Activated CD4-positive, CD25-positive, alpha-beta regulatory T cell treated with anti-CD3 and anti-CD28 coated beads, Interleukin-2, amount 50 U/mL, for 24 hours (primary cell): ENCODE data around the gene FEZ2.

ENCODE experiments used
- ATAC-seq, 2 donors: fragments of 150-1000 bp; cut with Tn5 transposase; one replicate each; pipeline ENCODE4 v1.10.0; 2021; ENCODE audit warnings: mild to moderate bottlenecking in 1 of 2, moderate library complexity in 1 of 2

Gene FEZ2

GRCh38 chr2:36560726-36561125 lies 37.2 kb downstream of the FEZ2 start:
- no peak for ATAC-seq

GRCh38 chr2:36559221-36559942 lies 38.6 kb downstream of the FEZ2 start:
- no peak for ATAC-seq

DNA sequence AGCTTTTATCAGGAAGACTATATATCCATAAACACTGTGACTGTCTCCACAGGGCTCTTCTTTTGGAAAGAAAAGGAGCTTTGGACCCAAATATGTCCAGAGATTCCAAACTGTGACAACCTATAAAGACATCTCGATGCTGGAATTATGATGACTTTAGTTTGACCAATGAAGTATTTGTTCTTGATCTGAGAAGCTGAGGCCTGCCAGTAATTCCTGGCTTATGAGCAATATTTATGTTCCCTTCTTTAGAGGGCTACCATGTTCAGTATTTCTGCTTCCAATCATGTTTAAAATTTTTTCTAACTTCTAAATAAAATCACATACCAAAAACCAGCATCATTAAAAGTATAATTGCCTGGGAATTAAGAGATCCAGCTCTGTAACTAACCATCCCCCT lies 41.1 kb downstream of the FEZ2 start:
- no peak for ATAC-seq

DNA sequence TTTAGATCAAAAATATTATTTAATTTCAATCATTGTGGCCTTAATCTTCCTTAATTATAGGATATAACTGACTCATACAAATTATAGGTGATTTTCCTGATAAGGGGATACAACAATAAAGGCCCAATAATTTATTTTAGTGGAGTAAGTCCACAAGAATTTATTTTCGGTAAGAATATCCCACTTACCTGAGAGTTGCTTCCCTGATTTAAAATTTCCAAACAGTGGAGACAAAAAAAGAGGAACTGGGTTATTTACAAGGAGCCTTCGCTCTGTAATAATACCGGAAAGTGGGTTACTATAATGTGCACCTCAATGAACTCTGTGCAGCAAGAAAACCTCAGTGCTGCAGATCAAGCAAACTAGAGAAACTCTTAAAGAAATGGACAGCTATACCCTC lies 42.2 kb downstream of the FEZ2 start:
- ATAC-seq: no peak

DNA sequence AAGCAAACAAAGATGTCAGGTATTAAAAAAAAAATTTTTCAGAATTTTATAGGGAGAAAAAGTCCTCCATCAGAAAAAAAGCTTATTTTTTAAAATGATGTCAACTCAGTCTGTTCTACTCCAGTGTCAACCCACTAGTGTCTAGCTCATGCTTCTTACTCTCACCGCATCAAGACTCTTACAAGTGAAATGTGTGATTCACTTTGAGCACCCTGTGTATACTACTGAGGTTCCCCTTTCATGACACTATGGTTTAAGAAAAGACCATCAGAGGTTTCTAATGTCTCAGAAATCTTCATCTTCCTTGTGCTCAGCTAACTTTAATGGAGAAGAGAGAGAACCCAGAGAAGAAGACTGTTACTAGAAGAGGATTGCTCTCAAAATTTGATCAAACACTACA lies 43.4 kb downstream of the FEZ2 start:
- ATAC-seq: no peak

DNA sequence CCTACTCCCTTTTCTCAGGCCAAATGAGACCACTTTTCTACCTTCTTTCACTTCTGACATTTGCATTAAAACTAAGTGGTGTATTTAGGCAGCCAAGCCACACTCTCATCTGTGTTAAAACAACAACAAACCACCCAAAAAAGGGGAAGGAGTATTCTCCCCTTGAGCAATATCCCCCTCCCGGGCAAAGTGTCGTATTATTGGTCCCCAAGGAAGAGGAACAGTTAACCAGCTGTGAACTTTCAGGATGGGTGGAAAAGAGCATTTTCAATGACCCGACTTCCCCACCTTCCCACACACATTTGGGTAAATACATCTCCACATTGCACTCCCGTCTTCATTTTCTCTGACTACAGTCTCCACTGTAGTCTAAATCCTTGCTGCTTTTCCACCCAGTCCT lies 44.3 kb downstream of the FEZ2 start:
- ATAC-seq: no peak

- ATAC-seq: no peak
Measured at GRCh38 chr2:36550006-36550405, 48.0 kb downstream of the FEZ2 start.

GRCh38 chr2:36549165-36549574 lies 48.8 kb downstream of the FEZ2 start:
- no peak for ATAC-seq

DNA sequence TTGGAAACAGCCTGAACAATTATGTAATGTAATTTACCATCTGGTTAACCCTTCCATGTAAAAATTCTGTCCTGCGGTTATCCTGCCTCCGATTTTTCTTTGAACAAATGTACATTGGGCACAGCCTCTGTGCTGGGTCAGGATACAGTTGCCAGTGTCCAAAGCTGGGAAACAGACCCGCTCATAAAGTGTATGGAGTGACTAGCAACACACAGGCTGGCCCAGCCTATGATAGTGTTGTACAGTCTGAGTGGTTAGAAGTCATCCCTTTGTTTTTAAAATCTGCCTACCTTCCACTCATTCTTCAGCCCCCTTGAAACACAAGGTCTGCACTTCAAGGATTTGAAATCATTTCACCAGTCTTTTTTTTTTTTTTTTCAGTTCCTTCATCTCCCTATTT lies 50.1 kb downstream of the FEZ2 start:
- no peak for ATAC-seq

- no peak for ATAC-seq
Measured at GRCh38 chr2:36545871-36546416, 52.0 kb downstream of the FEZ2 start.

- no peak for ATAC-seq
Measured at GRCh38 chr2:36544638-36545338, 53.2 kb downstream of the FEZ2 start.

DNA sequence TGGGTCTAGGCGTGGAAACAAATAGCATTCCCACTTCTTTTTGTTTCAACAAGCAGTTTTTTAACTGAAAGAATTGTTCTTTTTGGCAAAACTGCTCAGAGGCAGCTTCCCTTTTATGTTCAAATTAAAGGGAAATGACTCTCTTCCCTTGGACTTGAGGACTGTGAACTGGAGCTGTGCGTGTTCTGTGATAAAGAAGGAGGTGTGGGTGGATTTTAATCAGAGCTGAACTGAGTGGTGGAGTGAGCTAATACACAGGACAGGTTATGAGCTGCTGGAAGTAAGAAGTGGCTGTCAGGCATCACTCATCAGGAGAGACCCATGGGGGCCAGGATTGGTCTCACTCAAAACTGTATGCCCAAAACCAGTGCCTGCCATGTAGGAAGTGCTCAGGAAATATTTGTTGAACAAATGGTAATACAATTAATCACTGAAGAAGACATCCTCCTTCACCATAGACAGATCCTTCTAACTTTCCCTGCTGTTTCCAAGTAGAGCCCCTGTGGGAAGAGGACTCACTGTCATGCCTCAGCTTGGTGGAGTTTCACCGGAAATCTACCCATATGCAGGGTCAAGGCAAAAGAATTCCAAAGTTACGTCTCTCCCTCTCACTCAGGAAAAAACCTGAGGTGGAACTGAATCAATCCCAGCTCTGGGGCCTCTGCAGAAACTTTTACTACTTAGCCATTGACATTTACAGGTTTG lies 55.9 kb downstream of the FEZ2 start:
- no peak for ATAC-seq

DNA sequence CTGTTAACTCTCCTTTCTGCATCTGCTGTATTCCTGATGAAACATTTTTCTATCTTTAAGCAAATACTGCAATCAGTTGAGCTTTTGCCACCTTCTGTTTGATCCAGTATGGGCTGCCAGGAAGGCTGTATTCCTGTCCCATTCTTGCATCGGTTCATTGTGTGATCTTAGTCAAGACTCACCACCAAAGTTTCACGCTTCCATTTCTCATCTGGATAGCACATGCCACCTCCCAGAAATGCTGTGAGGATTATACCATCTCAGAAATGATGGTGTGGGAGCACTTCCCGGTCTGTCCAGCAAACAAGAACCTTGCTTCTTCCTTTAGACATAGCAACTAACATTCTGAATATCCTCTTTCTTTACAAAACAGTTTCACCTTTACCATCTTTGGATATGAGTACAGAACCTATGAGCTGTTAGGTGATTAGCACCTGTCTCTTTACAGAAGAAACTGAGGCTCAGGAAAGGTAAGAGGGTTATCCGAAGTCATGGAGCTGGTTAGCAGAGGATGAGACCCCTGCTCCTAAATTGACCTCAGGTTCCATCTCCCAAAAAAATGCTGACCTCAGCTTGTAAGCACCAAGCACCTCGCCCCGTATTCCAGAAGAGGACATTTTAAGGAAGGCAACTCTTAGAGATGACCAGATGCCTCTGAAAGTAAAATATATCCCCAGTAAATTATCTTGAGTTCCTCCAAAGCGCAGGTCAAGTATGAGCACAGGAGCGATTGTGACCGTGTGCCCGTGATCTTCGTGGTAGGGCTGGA lies 56.8 kb downstream of the FEZ2 start:
- ATAC-seq: no peak

GRCh38 chr2:36539631-36540030 lies 58.3 kb downstream of the FEZ2 start:
- no peak for ATAC-seq

- no peak for ATAC-seq
Measured at GRCh38 chr2:36538335-36538734, 59.6 kb downstream of the FEZ2 start.

DNA sequence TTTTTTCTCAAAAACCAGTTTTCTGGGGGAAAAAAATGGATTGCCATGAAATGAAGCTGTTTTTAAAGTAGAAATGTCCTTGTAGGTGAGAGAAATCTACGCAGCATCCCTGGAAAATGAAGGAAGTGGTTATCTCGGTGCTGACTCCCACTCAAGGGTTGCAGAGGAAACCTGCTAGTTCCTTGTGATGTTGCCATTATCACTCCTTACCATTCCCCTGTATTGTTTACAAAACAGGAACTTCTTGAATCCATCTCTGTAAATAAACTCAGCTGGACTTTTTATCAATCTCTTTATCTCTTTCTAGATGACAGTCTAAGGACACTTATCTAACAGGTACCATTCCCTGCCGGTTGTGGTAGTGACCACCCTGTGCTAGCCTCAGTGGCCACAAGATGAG lies 61.2 kb downstream of the FEZ2 start:
- ATAC-seq: no peak

DNA sequence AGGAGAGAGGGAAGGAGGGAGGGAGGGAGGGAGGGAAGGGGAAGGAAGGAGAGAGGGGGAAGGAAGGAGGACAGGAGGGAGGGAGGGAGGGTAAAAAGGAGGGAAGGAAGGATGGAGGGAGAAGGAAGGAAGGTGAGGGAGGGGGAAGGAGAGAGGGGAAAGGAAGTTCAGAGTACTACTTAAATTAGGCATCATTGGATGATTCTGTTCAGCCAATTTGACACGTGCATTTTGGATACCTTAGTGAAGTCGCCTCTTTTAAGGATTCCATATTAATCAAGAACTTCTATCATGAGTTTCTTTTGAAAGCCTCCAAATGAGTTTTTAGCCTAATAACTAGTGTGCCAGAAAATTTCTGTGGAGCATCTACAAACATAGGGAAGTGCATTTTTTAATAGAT lies 62.9 kb downstream of the FEZ2 start:
- no peak for ATAC-seq

- no peak for ATAC-seq
Measured at GRCh38 chr2:36534275-36534799, 63.6 kb downstream of the FEZ2 start.

DNA sequence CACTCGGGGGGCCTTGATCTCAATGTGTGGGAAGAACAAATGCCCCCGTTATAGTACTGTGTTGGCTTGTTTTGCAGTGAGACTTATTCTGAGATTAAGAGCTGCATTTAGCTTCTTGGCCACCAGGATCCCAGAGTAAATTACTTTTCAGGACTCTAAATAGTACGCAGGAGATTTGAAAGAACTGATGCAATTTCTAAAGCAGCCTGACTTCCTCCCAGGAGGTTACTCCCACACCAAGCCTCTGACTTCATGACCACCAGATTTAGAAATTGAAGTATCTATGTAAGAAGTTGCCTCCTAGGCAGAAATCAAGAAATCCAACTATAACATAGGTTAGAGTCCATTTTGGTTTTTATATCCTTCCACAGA lies 67.0 kb downstream of the FEZ2 start:
- ATAC-seq: no peak

DNA sequence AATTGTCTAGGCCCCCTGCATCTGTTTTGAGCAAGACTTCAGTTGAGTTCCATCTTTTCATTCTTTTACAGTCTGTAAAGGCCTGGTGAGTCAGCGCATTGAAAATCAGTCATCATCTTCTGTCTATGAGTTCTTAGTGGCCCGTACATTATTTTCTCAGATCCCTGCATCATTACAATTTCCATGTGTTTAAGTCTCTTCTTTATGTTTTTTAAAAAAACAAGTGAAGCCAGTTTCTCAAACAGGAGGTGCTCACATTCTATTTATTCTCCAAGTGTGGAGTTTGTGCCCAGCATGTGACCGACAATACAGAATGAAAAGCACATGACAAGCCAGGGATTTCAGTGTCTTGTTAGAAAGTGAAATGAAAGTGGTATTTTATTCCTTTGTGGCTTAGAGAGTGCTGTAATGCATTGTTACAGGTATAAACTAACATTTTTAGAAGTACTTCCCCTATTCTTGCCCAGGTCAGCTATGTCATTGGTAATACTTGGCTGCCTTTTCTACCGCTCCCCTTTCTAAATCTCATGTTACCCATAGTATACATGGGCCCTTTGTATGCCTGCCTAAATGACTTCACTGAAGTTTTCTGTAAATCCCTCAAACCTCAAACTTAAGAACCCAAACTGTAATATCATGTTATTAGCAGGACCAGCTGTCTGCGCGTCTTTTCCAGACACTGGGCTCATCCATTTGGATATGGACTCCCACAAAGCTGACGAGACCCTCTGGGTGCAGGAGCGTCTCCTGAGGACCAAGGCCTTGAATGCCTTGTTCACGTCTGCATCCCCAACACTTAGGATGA lies 67.6 kb downstream of the FEZ2 start:
- no peak for ATAC-seq

GRCh38 chr2:36528766-36529392 lies 69.1 kb downstream of the FEZ2 start:
- no peak for ATAC-seq
